Stomach smooth muscle (tissue), 2 donors: ENCODE data around the gene LIPC.
A peak's percentile ranks its signal among the peaks of the same experiment; 100 is the strongest.

Source experiments
- H3K27ac ChIP-seq: one replicate; pipeline ENCODE4 v1.7.0; 2013; ENCODE audit warnings: mild to moderate bottlenecking, low read length, inconsistent platforms
- H3K27me3 ChIP-seq, 2 donors: one replicate each; pipeline ENCODE4 v1.7.0; 2013; ENCODE audit warnings: low read length in 2 of 2; ENCODE audit not compliant: insufficient read depth in 2 of 2, control insufficient read depth in 1 of 2
- H3K36me3 ChIP-seq, 2 donors: one replicate each; pipeline ENCODE4 v1.7.0; 2013; ENCODE audit warnings: low read length in 2 of 2; ENCODE audit not compliant: control insufficient read depth in 2 of 2, insufficient read depth in 2 of 2
- H3K4me1 ChIP-seq: one replicate; pipeline ENCODE4 v1.7.0; 2013; ENCODE audit warnings: low read length; ENCODE audit not compliant: control insufficient read depth, insufficient read depth
- H3K4me3 ChIP-seq, 2 donors: one replicate each; pipeline ENCODE4 v1.7.0; 2013; ENCODE audit warnings: low read length in 2 of 2
- H3K9ac ChIP-seq, 2 donors: one replicate each; pipeline ENCODE4 v1.7.0; 2013; ENCODE audit warnings: low read length in 2 of 2, mild to moderate bottlenecking in 1 of 2
- H3K9me3 ChIP-seq, 2 donors: one replicate each; pipeline ENCODE4 v1.7.0; 2013; ENCODE audit warnings: low read length in 2 of 2; ENCODE audit not compliant: control insufficient read depth in 2 of 2
- donor health status: healthy.
- donor health status: Pancreatic carcinoma.

LIPC gene

DNA sequence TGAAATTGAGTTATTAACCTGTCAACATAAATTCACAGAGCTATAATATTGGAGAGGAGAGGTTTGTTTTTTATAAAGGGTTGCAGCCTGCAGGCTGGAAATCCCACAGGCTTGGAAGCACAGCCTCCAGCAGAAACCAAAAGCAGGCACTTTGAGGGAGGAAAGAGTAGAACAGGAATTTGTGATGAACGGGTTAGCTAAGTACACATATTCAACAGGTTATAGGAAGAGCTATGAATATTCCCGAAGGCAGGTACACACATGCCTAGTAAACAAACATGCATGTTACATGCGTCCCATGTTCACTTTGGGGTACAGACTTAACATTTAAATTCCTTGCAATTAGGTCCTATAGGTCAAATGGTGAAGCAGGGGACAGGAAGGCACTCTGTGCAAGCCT is 25.9 kb upstream of the LIPC start:
- no peak overlapping the region for H3K9ac ChIP-seq
- H3K4me3 ChIP-seq: no peak overlapping the region
- no peak overlapping the region for H3K27ac ChIP-seq
- H3K27me3 ChIP-seq: peaks cover 2 to 5% of the 10 kb centered on the region in 2 donors
- no peaks in the 10 kb centered on the region for H3K9me3 ChIP-seq
- peaks cover 4% of the 10 kb centered on the region for H3K4me1 ChIP-seq
- no peaks in the 10 kb centered on the region for H3K36me3 ChIP-seq

GRCh38 chr15:58406811-58407210 is 25.0 kb upstream of the LIPC start:
- Histone ChIP-seq H3K9me3 (no peaks in the 10 kb centered on the region), H3K27ac (no peak overlapping the region), H3K4me1 (peaks cover 4% of the 10 kb centered on the region), H3K36me3 (no peaks in the 10 kb centered on the region), H3K27me3 (peaks cover 2 to 5% of the 10 kb centered on the region in 2 donors), H3K9ac (no peak overlapping the region), H3K4me3 (no peak overlapping the region)

DNA sequence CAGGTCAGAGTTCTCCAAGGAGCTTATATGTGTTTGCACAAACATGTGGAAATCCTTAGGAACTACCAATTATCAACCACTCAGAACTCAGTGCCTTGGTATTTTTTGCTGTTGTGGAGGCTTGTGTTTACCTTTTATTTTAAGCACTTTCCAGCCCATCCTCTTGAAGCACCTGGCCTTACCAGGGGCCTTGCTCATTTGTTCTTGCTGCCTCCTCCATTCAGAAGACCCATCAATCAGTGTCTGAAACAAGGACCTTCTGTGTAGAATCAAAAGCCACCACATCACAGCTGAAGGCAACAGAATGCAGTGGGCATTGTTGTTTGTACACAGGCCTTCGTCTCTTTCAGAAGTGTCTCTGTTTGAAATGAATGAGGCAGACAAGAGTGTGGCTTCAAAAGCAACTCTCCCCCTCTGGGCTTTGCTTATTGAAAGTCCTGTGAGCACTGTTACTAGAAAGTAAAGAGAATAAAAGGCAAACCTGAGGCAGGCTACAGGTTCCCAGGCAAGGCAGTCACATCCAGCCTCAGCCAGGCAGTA is 24.5 kb upstream of the LIPC start:
- H3K9me3 ChIP-seq: no peaks in the 10 kb centered on the region
- H3K4me1 ChIP-seq: peaks cover under 1% of the 10 kb centered on the region
- H3K4me3 ChIP-seq: no peak overlapping the region
- H3K27me3 ChIP-seq: peaks cover 1 to 5% of the 10 kb centered on the region in 2 donors
- H3K9ac ChIP-seq: no peak overlapping the region
- no peak overlapping the region for H3K27ac ChIP-seq
- no peaks in the 10 kb centered on the region for H3K36me3 ChIP-seq

DNA sequence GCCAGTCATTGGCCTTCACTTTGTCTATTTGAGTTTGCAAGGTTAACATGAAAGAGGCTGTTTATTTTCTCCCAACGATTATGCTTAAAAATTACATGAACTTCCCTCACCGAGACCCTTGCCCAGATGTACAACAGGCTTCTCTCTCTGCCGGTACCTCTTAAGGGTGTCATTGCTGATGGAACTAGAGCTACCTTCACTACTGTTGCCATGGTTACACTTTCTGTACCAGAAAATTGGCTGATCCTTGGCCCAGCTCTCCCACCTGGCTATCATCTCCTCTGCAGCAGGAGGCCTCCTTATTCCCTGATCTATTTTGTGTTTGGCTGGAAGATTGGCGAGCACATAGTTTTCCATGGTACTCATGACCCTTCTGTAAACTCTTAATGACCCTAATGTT is 24.0 kb upstream of the LIPC start:
- H3K9ac ChIP-seq: no peak overlapping the region
- H3K4me3 ChIP-seq: no peak overlapping the region
- H3K27ac ChIP-seq: no peak overlapping the region
- no peaks in the 10 kb centered on the region for H3K4me1 ChIP-seq
- H3K9me3 ChIP-seq: no peaks in the 10 kb centered on the region
- no peaks in the 10 kb centered on the region for H3K36me3 ChIP-seq
- peaks cover 0 to 5% of the 10 kb centered on the region in 2 donors for H3K27me3 ChIP-seq

DNA sequence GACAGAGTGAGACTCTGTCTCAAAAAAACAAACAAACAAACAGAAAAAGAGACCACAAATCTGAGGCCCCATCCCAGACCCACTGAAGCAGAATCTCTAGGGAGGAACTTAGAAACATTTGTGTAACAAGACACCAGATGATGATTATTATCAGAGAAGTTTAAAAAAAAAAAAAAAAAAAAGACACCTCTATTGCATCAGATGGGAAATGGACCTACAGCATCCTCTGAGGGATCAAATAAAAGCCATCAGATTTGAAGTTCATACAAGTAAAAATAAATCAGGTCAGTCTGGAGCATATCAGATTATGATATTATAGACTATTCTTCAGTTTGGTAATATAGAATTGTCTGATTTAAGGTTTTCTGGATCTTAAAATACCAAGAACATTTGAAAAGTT is 21.9 kb upstream of the LIPC start:
- H3K4me1 ChIP-seq: no peaks in the 10 kb centered on the region
- H3K4me3 ChIP-seq: no peak overlapping the region
- H3K9me3 ChIP-seq: no peaks in the 10 kb centered on the region

GRCh38 chr15:58410353-58410752 is 21.4 kb upstream of the LIPC start:
- H3K4me1 ChIP-seq: no peaks in the 10 kb centered on the region
- H3K4me3 ChIP-seq: peak overlapping the region in 1 of 2 donors; percentile 40
- no peaks in the 10 kb centered on the region for H3K36me3 ChIP-seq
- H3K27me3 ChIP-seq: no peaks in the 10 kb centered on the region
- no peaks in the 10 kb centered on the region for H3K9me3 ChIP-seq
- no peak overlapping the region for H3K9ac ChIP-seq
- no peak overlapping the region for H3K27ac ChIP-seq

More for the DNA sequence above, 21.9 kb upstream of the LIPC start:
- Histone ChIP-seq H3K9ac (no peak overlapping the region), H3K27me3 (no peaks in the 10 kb centered on the region), H3K36me3 (no peaks in the 10 kb centered on the region), H3K27ac (no peak overlapping the region)

- Histone ChIP-seq H3K27me3 (no peaks in the 10 kb centered on the region), H3K9ac (no peak overlapping the region), H3K27ac (no peak overlapping the region)
These were observed 18.5 kb upstream of the LIPC start for GRCh38 chr15:58413253-58413652.

GRCh38 chr15:58415636-58416035 is 16.2 kb upstream of the LIPC start:
- no peak overlapping the region for H3K27ac ChIP-seq
- no peaks in the 10 kb centered on the region for H3K4me1 ChIP-seq
- no peak overlapping the region for H3K9ac ChIP-seq
- no peak overlapping the region for H3K4me3 ChIP-seq
- H3K36me3 ChIP-seq: no peaks in the 10 kb centered on the region
- no peaks in the 10 kb centered on the region for H3K27me3 ChIP-seq
- no peaks in the 10 kb centered on the region for H3K9me3 ChIP-seq

More at GRCh38 chr15:58413253-58413652, 18.5 kb upstream of the LIPC start:
- Histone ChIP-seq H3K36me3 (no peaks in the 10 kb centered on the region), H3K9me3 (no peaks in the 10 kb centered on the region), H3K4me1 (no peaks in the 10 kb centered on the region), H3K4me3 (no peak overlapping the region)

GRCh38 chr15:58416963-58417362 is 14.8 kb upstream of the LIPC start:
- H3K4me3 ChIP-seq: no peak overlapping the region
- H3K27me3 ChIP-seq: no peaks in the 10 kb centered on the region
- no peak overlapping the region for H3K9ac ChIP-seq
- H3K4me1 ChIP-seq: no peaks in the 10 kb centered on the region
- no peaks in the 10 kb centered on the region for H3K9me3 ChIP-seq
- no peaks in the 10 kb centered on the region for H3K36me3 ChIP-seq
- no peak overlapping the region for H3K27ac ChIP-seq

GRCh38 chr15:58418135-58418534 is 13.7 kb upstream of the LIPC start:
- no peak overlapping the region for H3K9ac ChIP-seq
- H3K27me3 ChIP-seq: no peaks in the 10 kb centered on the region
- H3K4me3 ChIP-seq: no peak overlapping the region
- no peaks in the 10 kb centered on the region for H3K36me3 ChIP-seq
- H3K9me3 ChIP-seq: no peaks in the 10 kb centered on the region
- no peak overlapping the region for H3K27ac ChIP-seq
- H3K4me1 ChIP-seq: no peaks in the 10 kb centered on the region

DNA sequence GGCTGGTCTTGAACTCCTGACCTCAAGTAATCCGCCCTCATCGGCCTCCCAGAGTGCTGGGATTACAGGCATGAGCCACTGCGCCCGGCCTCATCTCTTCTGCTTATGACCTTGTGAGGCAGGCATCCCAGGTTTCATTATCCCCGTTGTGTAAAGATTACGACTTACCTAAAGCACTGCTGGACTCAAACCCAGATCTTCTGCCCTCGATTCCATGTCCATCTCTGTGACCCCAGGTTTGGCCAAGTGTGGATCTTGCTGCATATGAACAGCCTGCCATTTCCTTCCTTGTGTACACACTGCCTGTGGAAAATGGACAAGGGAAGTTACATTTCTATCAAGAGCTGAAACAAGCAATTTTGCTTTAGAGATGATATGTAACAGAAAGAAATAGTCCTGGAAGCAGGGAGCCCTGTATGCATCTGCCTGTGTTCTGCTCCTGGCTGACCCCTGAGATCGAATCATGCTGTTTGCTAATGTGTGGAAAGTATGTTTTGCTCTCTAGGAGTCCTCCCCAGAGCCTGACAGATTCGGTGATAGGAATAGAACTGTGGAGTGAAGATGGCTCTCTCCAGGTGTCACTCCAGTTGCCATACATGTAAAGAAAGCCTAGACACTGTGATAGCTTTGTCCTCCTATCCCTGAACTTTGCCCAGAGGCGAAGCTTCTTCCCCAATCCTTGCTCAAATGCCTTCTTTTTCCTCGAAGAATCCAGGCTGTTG is 11.8 kb upstream of the LIPC start:
- no peaks in the 10 kb centered on the region for H3K36me3 ChIP-seq
- no peak overlapping the region for H3K4me3 ChIP-seq
- H3K27me3 ChIP-seq: no peaks in the 10 kb centered on the region
- H3K9me3 ChIP-seq: no peaks in the 10 kb centered on the region
- no peak overlapping the region for H3K27ac ChIP-seq
- H3K9ac ChIP-seq: no peak overlapping the region
- H3K4me1 ChIP-seq: no peaks in the 10 kb centered on the region
